NK-92 treated with Interleukin-12 subunit alpha and Interleukin-12 subunit beta, amount 100 ng/mL, for 24 hours (cell line): ENCODE results near the gene ANO2.
"Not testable (repeated sequence)": the region's sequence is repeated elsewhere in the genome, so short reads cannot be mapped to it uniquely, and the experiment has no call there.

Experiments used
- DNase-seq: peaks from one replicate; lab custom pipeline; 2025; lab: John Stamatoyannopoulos, UW

Gene ANO2

GRCh38 chr12:5537771-5538170 lies 407.3 kb downstream of the ANO2 start:
- no peak for DNase-seq

- not testable (repeated sequence) for DNase-seq
These were observed 407.9 kb downstream of the ANO2 start for GRCh38 chr12:5537026-5537615.

GRCh38 chr12:5535541-5535940 lies 409.5 kb downstream of the ANO2 start:
- DNase-seq: no peak

GRCh38 chr12:5534426-5535199 lies 410.4 kb downstream of the ANO2 start:
- no peak for DNase-seq

GRCh38 chr12:5533368-5533767 lies 411.7 kb downstream of the ANO2 start:
- no peak for DNase-seq

- DNase-seq: no peak
These were observed 419.2 kb downstream of the ANO2 start for GRCh38 chr12:5525783-5526367.

- DNase-seq: no peak
These were observed 420.2 kb downstream of the ANO2 start for GRCh38 chr12:5524769-5525436.

- DNase-seq: no peak
These were observed 420.8 kb downstream of the ANO2 start for GRCh38 chr12:5524116-5524768.

- DNase-seq: no peak
These were observed 421.5 kb downstream of the ANO2 start for GRCh38 chr12:5523396-5524115.

GRCh38 chr12:5522432-5523335 lies 422.4 kb downstream of the ANO2 start:
- no peak for DNase-seq

- DNase-seq: no peak
These were observed 423.4 kb downstream of the ANO2 start for GRCh38 chr12:5521456-5522325.

- no peak for DNase-seq
These were observed 424.2 kb downstream of the ANO2 start for GRCh38 chr12:5520831-5521230.

GRCh38 chr12:5520037-5520436 lies 425.0 kb downstream of the ANO2 start:
- DNase-seq: no peak

- no peak for DNase-seq
These were observed 426.3 kb downstream of the ANO2 start for GRCh38 chr12:5518584-5519365.

- DNase-seq: no peak
These were observed 428.5 kb downstream of the ANO2 start for GRCh38 chr12:5516371-5517241.

- no peak for DNase-seq
These were observed 429.6 kb downstream of the ANO2 start for GRCh38 chr12:5515458-5515857.

GRCh38 chr12:5514545-5514944 lies 430.5 kb downstream of the ANO2 start:
- DNase-seq: no peak

GRCh38 chr12:5514016-5514415 lies 431.0 kb downstream of the ANO2 start:
- DNase-seq: no peak
